ENCODE data around the gene PRSS36. TPM values are rescaled to one million over a fixed set of nuclear protein-coding genes. Genes with fewer than 3 reads are reported as not detected.

Gene PRSS36
- total and polyA plus RNA-seq, 9 of the 15 experiments (the other 6 are each of a cell fraction or from before 2014, with no cell fraction given): 0.09 to 1.2 (median 0.54) TPM; not detected in 2

DNA sequence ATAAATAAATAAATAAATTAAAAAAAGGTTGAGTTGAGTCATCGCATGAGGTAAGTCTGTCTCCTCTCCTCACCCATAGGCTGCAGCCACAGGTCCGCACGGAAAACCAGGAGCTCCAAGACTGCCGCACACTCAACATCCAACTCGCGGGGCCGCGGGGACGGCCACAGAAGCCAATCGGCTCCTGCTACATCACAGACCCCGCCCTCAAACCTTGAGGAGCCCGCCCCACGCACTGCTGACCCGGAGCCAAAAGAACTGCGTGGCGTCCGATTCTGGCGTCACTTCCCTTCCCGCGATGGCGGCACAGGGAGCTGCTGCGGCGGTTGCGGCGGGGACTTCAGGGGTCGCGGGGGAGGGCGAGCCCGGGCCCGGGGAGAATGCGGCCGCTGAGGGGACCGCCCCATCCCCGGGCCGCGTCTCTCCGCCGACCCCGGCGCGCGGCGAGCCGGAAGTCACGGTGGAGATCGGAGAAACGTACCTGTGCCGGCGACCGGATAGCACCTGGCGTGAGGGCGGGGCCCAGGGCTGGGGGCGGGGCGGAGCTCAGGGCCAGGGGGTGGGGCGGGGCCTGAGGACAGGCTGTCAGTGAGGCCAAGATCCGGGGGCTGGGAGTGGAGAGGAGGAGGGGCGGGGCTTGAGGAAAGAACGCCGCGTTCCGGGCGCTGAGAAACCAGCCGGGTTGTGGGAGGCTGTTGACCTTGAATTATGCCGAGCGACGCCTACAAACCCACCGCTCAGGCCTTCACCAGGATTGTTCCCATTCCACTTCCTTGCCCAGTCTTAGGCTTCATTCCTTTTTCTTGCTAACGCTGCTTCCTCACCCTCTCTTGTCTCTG, 32.3 kb downstream of the PRSS36 start, which contains the start of gene KAT8 (continued):
- TF ChIP-seq, protein P1, sequence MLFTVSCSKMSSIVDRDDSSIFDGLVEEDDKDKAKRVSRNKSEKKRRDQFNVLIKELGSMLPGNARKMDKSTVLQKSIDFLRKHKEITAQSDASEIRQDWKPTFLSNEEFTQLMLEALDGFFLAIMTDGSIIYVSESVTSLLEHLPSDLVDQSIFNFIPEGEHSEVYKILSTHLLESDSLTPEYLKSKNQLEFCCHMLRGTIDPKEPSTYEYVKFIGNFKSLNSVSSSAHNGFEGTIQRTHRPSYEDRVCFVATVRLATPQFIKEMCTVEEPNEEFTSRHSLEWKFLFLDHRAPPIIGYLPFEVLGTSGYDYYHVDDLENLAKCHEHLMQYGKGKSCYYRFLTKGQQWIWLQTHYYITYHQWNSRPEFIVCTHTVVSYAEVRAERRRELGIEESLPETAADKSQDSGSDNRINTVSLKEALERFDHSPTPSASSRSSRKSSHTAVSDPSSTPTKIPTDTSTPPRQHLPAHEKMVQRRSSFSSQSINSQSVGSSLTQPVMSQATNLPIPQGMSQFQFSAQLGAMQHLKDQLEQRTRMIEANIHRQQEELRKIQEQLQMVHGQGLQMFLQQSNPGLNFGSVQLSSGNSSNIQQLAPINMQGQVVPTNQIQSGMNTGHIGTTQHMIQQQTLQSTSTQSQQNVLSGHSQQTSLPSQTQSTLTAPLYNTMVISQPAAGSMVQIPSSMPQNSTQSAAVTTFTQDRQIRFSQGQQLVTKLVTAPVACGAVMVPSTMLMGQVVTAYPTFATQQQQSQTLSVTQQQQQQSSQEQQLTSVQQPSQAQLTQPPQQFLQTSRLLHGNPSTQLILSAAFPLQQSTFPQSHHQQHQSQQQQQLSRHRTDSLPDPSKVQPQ (CRISPR knock-in tag; IDR thresholded peaks at IDR 0.05; ENCODE audit: borderline replicate concordance): no peak
- TF ChIP-seq, protein P2, sequence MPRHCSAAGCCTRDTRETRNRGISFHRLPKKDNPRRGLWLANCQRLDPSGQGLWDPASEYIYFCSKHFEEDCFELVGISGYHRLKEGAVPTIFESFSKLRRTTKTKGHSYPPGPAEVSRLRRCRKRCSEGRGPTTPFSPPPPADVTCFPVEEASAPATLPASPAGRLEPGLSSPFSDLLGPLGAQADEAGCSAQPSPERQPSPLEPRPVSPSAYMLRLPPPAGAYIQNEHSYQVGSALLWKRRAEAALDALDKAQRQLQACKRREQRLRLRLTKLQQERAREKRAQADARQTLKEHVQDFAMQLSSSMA (CRISPR knock-in tag; IDR thresholded peaks at IDR 0.05): no peak
- TF ChIP-seq, protein P3, sequence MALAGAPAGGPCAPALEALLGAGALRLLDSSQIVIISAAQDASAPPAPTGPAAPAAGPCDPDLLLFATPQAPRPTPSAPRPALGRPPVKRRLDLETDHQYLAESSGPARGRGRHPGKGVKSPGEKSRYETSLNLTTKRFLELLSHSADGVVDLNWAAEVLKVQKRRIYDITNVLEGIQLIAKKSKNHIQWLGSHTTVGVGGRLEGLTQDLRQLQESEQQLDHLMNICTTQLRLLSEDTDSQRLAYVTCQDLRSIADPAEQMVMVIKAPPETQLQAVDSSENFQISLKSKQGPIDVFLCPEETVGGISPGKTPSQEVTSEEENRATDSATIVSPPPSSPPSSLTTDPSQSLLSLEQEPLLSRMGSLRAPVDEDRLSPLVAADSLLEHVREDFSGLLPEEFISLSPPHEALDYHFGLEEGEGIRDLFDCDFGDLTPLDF (CRISPR knock-in tag; IDR thresholded peaks at IDR 0.05): no peak; the same call in 1 of the 2 replicates
- TF ChIP-seq PURB (CRISPR knock-in tag; IDR thresholded peaks at IDR 0.05; ENCODE audit: low read depth) (no peak), SMARCE1 (IDR thresholded peaks at IDR 0.05) (no peak), CBX1 (IDR thresholded peaks at IDR 0.05; ENCODE audit: low read depth) (peak; percentile 38; the same call in 1 of the 2 replicates), KDM4B (IDR thresholded peaks at IDR 0.05; ENCODE audit: borderline replicate concordance in 2 of 2, low read depth in 1 of 2) (peak in 1 of 2 experiments; percentile 96; a peak in 2 of 4 replicates), SMARCA4 (IDR thresholded peaks at IDR 0.05) (no peak), GABPA (tag; conservative IDR thresholded peaks at IDR 0.05; ENCODE audit: low read depth) (peak; percentile 99), KLF6 (CRISPR knock-in tag; IDR thresholded peaks at IDR 0.05; ENCODE audit: borderline replicate concordance) (no peak), ZNF830 (CRISPR knock-in tag; IDR thresholded peaks at IDR 0.05) (no peak), NFE2 (IDR thresholded peaks at IDR 0.05; ENCODE audit: low read depth) (no peak)
- TF ChIP-seq, protein P4, sequence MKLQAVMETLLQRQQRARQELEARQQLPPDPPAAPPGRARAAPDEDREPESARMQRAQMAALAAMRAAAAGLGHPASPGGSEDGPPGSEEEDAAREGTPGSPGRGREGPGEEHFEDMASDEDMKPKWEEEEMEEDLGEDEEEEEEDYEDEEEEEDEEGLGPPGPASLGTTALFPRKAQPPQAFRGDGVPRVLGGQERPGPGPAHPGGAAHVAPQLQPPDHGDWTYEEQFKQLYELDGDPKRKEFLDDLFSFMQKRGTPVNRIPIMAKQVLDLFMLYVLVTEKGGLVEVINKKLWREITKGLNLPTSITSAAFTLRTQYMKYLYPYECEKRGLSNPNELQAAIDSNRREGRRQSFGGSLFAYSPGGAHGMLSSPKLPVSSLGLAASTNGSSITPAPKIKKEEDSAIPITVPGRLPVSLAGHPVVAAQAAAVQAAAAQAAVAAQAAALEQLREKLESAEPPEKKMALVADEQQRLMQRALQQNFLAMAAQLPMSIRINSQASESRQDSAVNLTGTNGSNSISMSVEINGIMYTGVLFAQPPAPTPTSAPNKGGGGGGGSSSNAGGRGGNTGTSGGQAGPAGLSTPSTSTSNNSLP (IDR thresholded peaks at IDR 0.05; ENCODE audit: borderline replicate concordance, low read depth, low read length): no peak
- TF ChIP-seq, protein P5, sequence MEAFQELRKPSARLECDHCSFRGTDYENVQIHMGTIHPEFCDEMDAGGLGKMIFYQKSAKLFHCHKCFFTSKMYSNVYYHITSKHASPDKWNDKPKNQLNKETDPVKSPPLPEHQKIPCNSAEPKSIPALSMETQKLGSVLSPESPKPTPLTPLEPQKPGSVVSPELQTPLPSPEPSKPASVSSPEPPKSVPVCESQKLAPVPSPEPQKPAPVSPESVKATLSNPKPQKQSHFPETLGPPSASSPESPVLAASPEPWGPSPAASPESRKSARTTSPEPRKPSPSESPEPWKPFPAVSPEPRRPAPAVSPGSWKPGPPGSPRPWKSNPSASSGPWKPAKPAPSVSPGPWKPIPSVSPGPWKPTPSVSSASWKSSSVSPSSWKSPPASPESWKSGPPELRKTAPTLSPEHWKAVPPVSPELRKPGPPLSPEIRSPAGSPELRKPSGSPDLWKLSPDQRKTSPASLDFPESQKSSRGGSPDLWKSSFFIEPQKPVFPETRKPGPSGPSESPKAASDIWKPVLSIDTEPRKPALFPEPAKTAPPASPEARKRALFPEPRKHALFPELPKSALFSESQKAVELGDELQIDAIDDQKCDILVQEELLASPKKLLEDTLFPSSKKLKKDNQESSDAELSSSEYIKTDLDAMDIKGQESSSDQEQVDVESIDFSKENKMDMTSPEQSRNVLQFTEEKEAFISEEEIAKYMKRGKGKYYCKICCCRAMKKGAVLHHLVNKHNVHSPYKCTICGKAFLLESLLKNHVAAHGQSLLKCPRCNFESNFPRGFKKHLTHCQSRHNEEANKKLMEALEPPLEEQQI (IDR thresholded peaks at IDR 0.05): no peak
- TF ChIP-seq, protein P6, sequence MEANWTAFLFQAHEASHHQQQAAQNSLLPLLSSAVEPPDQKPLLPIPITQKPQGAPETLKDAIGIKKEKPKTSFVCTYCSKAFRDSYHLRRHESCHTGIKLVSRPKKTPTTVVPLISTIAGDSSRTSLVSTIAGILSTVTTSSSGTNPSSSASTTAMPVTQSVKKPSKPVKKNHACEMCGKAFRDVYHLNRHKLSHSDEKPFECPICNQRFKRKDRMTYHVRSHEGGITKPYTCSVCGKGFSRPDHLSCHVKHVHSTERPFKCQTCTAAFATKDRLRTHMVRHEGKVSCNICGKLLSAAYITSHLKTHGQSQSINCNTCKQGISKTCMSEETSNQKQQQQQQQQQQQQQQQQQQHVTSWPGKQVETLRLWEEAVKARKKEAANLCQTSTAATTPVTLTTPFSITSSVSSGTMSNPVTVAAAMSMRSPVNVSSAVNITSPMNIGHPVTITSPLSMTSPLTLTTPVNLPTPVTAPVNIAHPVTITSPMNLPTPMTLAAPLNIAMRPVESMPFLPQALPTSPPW (CRISPR knock-in tag; IDR thresholded peaks at IDR 0.05): peak; percentile 88

All from K562 (cell line).